SK-N-SH treated with all-trans-retinoic acid at 6 μM for 48 hours (cell line): ENCODE results near the gene REPS1.

Source experiments
- ATAC-seq: fragments of 200-7000 bp; cut with Tn5 transposase; 3 replicates; pipeline ENCODE4 v1.9.1; 2020; ENCODE audit warnings: mild to moderate bottlenecking, moderate library complexity
- CSDC2 ChIP-seq: fragments of 250-450 bp; sonication (Bioruptor Pico); IDR thresholded peaks from 2 replicates; pipeline ENCODE4 v1.5.0; 2020; ENCODE audit warnings: mild to moderate bottlenecking, moderate library complexity
- ESRRG ChIP-seq: fragments of 250-450 bp; sonication (Bioruptor Pico); IDR thresholded peaks from 2 replicates; pipeline ENCODE4 v1.6.1; 2021; ENCODE audit warnings: mild to moderate bottlenecking
- GLIS3 ChIP-seq: fragments of 250-450 bp; sonication (Bioruptor Pico); IDR thresholded peaks from 2 replicates; pipeline ENCODE4 v1.5.0; 2020; ENCODE audit warnings: mild to moderate bottlenecking, moderate library complexity
- ISL1 ChIP-seq: fragments of 250-450 bp; sonication (Bioruptor Pico); IDR thresholded peaks from 2 replicates; pipeline ENCODE4 v2.1.2; 2022; ENCODE audit warnings: mild to moderate bottlenecking, moderate library complexity
- OSR1 ChIP-seq: fragments of 250-450 bp; sonication (Bioruptor Pico); IDR thresholded peaks from 2 replicates; pipeline ENCODE4 v1.8.0; 2022; ENCODE audit warnings: moderate library complexity, mild to moderate bottlenecking, inconsistent platforms
- PATZ1 ChIP-seq: fragments of 250-450 bp; sonication (Bioruptor Pico); IDR thresholded peaks from 2 replicates; pipeline ENCODE4 v1.8.0; 2020; ENCODE audit warnings: mild to moderate bottlenecking, moderate library complexity, borderline replicate concordance
- RARB ChIP-seq: fragments of 250-450 bp; sonication (Bioruptor Pico); IDR thresholded peaks from 2 replicates; pipeline ENCODE4 v1.8.0; 2021; ENCODE audit warnings: mild to moderate bottlenecking, moderate library complexity
- SNAI2 ChIP-seq: fragments of 250-450 bp; sonication (Bioruptor Pico); IDR thresholded peaks from 2 replicates; pipeline ENCODE4 v1.5.0; 2020; ENCODE audit warnings: mild to moderate bottlenecking, moderate library complexity
- TCF4 ChIP-seq: fragments of 250-450 bp; sonication (Bioruptor Pico); IDR thresholded peaks from 2 replicates; pipeline ENCODE4 v1.8.0; 2021; ENCODE audit warnings: mild to moderate bottlenecking, moderate library complexity, borderline replicate concordance
- TOX ChIP-seq: fragments of 250-450 bp; sonication (Bioruptor Pico); IDR thresholded peaks from 2 replicates; pipeline ENCODE4 v1.8.0; 2021; ENCODE audit warnings: mild to moderate bottlenecking, moderate library complexity, borderline replicate concordance
- ZC3H10 ChIP-seq: fragments of 250-450 bp; sonication (Bioruptor Pico); IDR thresholded peaks from 2 replicates; pipeline ENCODE4 v1.5.1; 2021; ENCODE audit warnings: mild to moderate bottlenecking, moderate library complexity
- ZFP3 ChIP-seq: fragments of 250-450 bp; sonication (Bioruptor Pico); IDR thresholded peaks from 2 replicates; pipeline ENCODE4 v1.5.0; 2020; ENCODE audit warnings: mild to moderate bottlenecking, moderate library complexity
- ZNF565 ChIP-seq: fragments of 450-650 bp; formaldehyde crosslinking; conservative IDR thresholded peaks from 2 replicates; pipeline ENCODE4 v1.5.0; 2020; ENCODE audit warnings: low read depth, mild to moderate bottlenecking, moderate library complexity
- ZNF70 ChIP-seq: fragments of 450-650 bp; formaldehyde crosslinking; IDR thresholded peaks from 2 replicates; pipeline ENCODE4 v1.5.0; 2020; ENCODE audit warnings: mild to moderate bottlenecking, moderate library complexity
- ZNF8 ChIP-seq: fragments of 450-650 bp; formaldehyde crosslinking; IDR thresholded peaks from 2 replicates; pipeline ENCODE4 v1.5.0; 2020; ENCODE audit warnings: mild to moderate bottlenecking, moderate library complexity
- TF ChIP-seq, protein P1 (sequence below): fragments of 250-450 bp; sonication (Bioruptor Pico); IDR thresholded peaks from 2 replicates; pipeline ENCODE4 v1.5.1; 2020; ENCODE audit warnings: low read depth, mild to moderate bottlenecking, moderate library complexity
- TF ChIP-seq, protein P2 (sequence below): fragments of 250-450 bp; sonication (Bioruptor Pico); IDR thresholded peaks from 2 replicates; pipeline ENCODE4 v1.5.1; 2021; ENCODE audit warnings: mild to moderate bottlenecking, moderate library complexity
- TF ChIP-seq, protein P3 (sequence below): fragments of 250-450 bp; sonication (Bioruptor Pico); IDR thresholded peaks from 2 replicates; pipeline ENCODE4 v1.8.0; 2021; ENCODE audit warnings: low read depth, mild to moderate bottlenecking, moderate library complexity, borderline replicate concordance

REPS1 gene

DNA sequence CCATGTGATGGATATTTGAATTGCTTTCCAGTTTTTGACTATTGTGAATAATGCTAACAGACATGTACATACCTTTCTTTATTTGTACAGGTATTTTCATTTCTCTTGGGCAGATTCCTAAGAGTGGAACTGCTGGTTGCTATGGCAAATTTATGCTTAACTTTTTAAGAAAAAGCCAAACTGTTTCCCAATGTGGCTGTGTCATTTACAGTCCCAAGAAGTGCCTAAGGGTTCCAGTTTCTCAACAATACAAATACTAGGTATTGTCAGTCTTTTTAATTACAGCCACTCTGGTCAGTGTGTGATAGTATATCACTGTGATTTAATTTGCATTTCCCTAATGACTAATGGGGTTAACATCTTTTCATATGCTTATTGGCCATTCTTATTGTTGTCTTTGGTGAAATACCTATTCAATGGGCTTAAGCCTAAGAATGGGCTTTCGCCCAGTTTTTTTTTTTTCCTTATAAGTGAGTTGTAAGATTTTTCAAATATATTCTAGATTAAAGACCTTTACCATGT is 10.3 kb downstream of the REPS1 start:
- no peak for ATAC-seq
- TF ChIP-seq GLIS3 (CRISPR knock-in tag) (no peak), SNAI2 (no peak), ESRRG (no peak), ZC3H10 (CRISPR knock-in tag) (no peak), ZFP3 (no peak), ZNF70 (CRISPR knock-in tag) (no peak), TCF4 (no peak), RARB (CRISPR knock-in tag) (no peak), TOX (CRISPR knock-in tag) (no peak), OSR1 (no peak), CSDC2 (no peak), ZNF565 (no peak), PATZ1 (CRISPR knock-in tag) (no peak)
- TF ChIP-seq, protein P1, sequence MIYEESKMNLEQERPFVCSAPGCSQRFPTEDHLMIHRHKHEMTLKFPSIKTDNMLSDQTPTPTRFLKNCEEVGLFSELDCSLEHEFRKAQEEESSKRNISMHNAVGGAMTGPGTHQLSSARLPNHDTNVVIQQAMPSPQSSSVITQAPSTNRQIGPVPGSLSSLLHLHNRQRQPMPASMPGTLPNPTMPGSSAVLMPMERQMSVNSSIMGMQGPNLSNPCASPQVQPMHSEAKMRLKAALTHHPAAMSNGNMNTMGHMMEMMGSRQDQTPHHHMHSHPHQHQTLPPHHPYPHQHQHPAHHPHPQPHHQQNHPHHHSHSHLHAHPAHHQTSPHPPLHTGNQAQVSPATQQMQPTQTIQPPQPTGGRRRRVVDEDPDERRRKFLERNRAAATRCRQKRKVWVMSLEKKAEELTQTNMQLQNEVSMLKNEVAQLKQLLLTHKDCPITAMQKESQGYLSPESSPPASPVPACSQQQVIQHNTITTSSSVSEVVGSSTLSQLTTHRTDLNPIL: no peak
- TF ChIP-seq, protein P2, sequence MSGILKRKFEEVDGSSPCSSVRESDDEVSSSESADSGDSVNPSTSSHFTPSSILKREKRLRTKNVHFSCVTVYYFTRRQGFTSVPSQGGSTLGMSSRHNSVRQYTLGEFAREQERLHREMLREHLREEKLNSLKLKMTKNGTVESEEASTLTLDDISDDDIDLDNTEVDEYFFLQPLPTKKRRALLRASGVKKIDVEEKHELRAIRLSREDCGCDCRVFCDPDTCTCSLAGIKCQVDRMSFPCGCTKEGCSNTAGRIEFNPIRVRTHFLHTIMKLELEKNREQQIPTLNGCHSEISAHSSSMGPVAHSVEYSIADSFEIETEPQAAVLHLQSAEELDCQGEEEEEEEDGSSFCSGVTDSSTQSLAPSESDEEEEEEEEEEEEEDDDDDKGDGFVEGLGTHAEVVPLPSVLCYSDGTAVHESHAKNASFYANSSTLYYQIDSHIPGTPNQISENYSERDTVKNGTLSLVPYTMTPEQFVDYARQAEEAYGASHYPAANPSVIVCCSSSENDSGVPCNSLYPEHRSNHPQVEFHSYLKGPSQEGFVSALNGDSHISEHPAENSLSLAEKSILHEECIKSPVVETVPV (CRISPR knock-in tag): no peak
- TF ChIP-seq, protein P3, sequence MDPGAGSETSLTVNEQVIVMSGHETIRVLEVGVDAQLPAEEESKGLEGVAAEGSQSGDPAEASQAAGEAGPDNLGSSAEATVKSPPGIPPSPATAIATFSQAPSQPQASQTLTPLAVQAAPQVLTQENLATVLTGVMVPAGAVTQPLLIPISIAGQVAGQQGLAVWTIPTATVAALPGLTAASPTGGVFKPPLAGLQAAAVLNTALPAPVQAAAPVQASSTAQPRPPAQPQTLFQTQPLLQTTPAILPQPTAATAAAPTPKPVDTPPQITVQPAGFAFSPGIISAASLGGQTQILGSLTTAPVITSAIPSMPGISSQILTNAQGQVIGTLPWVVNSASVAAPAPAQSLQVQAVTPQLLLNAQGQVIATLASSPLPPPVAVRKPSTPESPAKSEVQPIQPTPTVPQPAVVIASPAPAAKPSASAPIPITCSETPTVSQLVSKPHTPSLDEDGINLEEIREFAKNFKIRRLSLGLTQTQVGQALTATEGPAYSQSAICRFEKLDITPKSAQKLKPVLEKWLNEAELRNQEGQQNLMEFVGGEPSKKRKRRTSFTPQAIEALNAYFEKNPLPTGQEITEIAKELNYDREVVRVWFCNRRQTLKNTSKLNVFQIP (CRISPR knock-in tag): no peak
- TF ChIP-seq, all 23 proteins: peak for 0

GRCh38 chr6:138977242-138977641 is 10.8 kb downstream of the REPS1 start:
- TF ChIP-seq, protein P3 (CRISPR knock-in tag): no peak
- no peak for TF ChIP-seq ESRRG
- no peak for TF ChIP-seq CSDC2
- TF ChIP-seq TOX (CRISPR knock-in tag): no peak
- no peak for TF ChIP-seq ZNF565
- no peak for TF ChIP-seq SNAI2
- no peak for ATAC-seq

DNA sequence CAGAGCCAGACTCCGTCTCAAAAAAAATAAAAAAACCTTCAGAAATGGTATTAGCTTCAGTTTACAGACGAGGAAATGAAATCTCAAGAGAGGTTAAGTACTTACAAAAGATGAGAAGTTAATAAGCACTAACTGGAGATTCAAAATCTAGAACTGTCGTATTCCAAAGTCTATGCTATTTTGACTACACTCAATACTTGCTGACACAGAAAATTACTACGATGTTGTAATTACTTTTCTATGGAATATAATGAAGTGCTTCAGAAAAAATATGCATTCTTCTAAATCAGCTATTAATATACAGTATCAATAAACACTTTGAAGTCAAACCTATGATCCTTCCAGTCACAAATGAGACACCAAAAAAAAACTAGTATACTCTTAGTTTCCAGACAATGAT is 12.2 kb downstream of the REPS1 start:
- TF ChIP-seq ESRRG (no peak), ZC3H10 (CRISPR knock-in tag) (no peak)
- TF ChIP-seq, all 23 proteins: peak for 0
- no peak for ATAC-seq

GRCh38 chr6:138973466-138974153 is 14.4 kb downstream of the REPS1 start:
- TF ChIP-seq TOX (CRISPR knock-in tag): no peak
- TF ChIP-seq ESRRG: no peak
- TF ChIP-seq ZC3H10 (CRISPR knock-in tag): 0 out of 2 replicates have a peak, but pooled peaks have one; percentile 19
- no peak for TF ChIP-seq ZNF565
- 0 out of 2 replicates have a peak, but pooled peaks have one; percentile 45 for TF ChIP-seq PATZ1 (CRISPR knock-in tag)
- TF ChIP-seq ZNF8: no peak
- no peak for TF ChIP-seq ZFP3
- peak; percentile 92 for TF ChIP-seq ISL1 (CRISPR knock-in tag)
- peak; percentile 50 for ATAC-seq
